Measurements from ENCODE around the gene RAB27A.
"Not testable (repeated sequence)": the region's sequence is repeated elsewhere in the genome, so short reads cannot be mapped to it uniquely, and the experiment has no call there.

RAB27A gene

GRCh38 chr15:55281517-55282228 lies 7.9 kb downstream of the RAB27A start:
- peak; percentile 18 to 19 for DNase-seq

DNA sequence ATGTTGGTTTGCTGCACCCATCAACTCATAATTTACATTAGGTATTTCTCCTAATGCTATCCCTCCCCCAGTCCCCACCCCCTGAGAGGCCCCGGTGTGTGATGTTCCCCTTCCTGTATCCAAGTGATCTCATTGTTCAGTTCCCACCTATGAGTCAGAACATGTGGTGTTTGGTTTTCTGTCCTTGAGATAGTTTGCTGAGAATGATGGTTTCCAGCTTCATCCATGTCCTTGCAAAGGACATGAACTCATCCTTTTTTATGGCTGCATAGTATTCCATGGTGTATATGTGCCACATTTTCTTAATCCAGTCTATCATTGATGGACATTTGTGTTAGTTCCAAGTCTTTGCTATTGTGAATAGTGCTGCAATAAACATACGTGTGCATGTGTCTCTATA lies 9.0 kb downstream of the RAB27A start:
- not testable (repeated sequence) for DNase-seq

DNA sequence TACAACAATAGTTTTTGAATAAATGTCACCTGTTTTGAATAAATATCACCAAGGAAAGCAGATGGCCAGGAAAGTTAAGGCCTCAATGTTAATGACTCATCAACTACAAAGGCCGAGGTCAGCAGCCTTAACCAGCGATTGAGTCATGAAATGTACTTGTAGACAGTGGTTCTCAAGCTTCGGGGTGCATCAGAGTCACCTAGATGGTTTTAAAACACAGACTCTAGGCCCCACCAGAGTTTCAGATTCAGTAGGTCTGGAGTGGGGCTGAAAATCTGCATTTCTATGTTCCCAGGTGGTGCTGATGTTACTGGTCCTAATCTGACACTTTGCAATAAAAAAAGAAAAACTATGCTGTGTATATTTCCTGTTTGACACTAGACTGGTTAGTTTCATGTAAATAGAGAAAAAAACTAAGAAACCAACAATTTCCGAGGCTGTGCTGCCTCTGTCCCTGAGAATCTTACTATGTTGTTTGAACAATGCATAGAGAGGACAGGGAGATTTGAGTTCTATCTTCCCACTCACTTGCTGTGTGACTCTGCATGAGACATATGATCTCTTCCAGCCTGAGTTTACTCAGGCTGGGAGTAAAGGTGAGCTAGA lies 9.8 kb downstream of the RAB27A start:
- peak; percentile 53 to 69 for DNase-seq

DNA sequence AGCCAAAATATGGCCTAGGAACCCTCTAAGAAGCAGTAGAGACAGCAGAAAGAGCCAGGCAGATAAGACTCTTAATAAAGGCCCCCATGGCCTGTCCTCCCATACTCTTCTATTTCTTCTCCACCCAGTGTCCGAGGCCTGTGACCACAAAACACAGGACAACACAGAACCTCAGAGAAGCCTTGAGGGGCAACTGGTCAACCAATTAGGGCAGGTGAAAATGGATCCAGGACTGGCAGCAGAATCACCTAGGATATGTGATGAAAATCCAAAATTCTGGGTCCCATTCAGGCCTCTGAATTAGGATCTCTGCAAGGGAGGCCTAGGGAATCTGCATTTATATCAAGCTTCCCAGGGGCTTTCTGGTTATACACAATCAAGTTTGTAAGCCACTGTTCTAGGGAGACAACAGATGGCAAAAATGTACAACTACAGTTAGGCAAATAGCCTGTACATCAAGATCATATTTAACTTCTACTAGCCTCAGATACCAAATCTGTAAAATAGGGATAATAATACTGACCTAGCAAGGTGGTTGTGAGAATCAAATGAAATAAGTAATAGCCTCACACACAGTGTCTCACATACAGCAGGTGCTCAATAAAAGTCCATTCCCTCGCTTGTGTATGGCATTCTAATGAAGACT lies 10.4 kb downstream of the RAB27A start:
- DNase-seq = no peak

GRCh38 chr15:55277715-55278114 lies 11.9 kb downstream of the RAB27A start:
- no peak for DNase-seq

DNA sequence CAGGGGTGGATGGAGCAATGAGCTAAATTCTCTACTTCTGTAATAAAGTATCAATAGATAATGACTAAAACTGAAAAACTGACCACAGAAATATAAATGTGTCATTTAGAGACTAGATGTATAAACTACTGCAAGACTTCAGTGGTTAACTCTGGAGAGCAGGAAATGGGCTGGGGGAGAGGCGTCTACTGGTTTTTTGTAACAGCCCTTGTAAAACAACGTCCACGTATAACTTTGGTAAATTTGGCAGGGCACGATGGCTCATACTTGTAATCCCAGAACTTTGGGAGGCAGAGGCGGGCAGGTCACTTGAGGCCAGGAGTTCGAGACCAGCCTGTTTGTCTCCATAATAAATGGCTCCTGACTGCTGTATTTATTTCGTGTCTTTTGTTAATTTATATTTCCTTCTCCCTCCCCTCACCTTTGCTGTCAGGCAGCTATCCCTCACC lies 12.5 kb downstream of the RAB27A start:
- DNase-seq = peak; percentile 20 to 53

DNA sequence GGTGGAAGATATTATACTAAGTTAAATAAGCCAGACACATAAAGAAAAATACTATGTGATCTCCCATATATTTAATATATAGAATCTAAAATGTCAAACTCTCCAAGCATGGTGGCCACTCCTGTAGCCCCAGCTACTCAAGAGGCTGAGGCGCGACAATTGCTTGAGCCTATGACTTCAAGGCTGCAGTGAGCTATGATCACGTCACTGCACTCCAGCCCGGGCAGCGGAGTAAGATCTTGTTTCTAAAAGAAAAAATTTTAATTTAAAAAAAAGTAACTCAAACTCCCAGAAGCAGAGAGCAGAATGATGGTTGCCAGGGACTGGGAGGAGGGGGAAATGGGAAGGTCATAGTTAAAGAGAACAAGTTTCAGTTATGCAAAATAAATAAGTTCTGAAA lies 13.3 kb downstream of the RAB27A start:
- DNase-seq = no peak

DNA sequence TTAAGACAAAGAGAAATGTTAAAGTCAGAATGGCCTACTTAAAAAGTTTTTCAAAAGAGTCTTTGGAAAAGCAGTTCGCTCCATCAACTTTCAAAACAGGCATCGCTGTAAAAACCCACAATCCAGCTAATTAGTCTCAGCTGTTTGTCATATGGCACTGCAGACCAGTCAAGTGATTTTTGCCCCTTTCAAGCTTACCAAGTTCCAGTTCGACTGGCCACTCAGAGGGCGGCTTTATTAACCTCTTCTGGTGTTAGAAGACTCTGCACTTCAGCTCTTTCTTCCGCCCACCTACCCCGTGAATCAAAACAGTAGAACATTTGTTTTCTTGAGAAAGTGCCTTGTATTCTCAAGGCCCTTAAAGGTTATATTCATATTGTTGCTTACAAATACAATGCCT lies 19.3 kb downstream of the RAB27A start:
- DNase-seq = no peak

DNA sequence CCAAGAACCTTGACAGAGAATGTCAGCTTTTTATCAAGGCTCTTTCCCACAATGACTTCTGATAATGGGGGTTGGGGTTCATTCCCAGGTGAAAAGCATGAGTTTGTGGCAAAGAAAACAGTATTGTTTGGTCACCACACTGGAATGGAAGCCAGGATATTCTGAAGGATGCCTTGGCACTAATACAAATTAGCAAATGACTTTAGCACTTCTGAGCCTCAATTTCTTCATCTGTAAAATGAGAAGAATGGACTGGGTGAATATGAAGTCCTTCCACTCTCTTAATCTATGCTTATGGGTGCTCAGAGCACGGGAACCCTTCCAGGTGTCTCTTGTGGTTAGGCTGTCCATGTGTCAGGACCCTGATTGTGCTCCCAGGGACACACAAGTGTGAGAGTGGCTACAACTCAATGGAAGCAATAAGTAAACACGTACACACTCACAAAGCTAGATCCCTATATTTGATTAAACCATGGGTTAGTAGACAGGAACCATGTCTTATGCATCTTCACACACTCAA lies 21.4 kb downstream of the RAB27A start:
- no peak for DNase-seq

DNA sequence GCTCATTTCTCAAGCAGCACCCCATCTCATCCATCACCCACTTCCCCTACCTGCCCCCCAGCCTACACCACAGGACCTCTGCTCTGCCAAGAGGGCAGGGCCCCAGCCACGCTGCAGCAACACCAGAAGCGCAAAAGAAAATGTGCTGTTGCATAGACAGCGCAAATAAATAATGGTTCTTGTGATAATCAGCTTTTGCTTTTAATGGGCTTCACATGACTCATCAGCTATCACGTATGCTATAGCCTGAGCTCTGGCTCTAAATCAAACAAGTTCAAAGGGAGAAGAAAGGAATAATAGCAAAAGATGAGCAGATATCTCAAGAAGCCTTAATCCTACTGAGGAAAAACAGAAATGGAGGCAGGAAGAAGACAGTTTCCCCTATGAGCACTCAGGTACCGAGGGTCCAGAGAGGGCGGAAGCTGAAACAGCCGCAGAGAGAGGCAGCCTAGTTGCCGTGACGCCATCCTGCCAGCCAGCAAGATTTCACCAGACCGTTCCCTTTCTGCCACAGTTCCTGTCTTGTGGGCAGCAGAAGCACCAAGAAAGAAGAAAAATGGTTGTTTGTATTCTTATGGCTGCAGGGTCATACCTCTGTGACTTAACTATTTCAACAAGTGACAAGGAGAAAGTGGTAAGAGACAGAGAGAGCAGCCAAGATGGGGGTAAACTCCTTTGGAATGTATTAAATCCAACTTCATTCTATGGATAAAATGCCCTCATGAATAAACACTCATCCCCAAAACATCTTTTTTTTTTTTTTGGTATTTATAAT lies 22.0 kb downstream of the RAB27A start:
- peak; percentile 79 to 82 for DNase-seq

- no peak for DNase-seq
Measured at GRCh38 chr15:55266547-55266946, 23.1 kb downstream of the RAB27A start.

- no peak for DNase-seq
Measured at GRCh38 chr15:55260562-55261131, 29.0 kb downstream of the RAB27A start.

- DNase-seq = no peak
Measured at GRCh38 chr15:55257938-55258337, 31.7 kb downstream of the RAB27A start.

- no peak for DNase-seq
Measured at GRCh38 chr15:55257012-55257670, 32.5 kb downstream of the RAB27A start.

DNA sequence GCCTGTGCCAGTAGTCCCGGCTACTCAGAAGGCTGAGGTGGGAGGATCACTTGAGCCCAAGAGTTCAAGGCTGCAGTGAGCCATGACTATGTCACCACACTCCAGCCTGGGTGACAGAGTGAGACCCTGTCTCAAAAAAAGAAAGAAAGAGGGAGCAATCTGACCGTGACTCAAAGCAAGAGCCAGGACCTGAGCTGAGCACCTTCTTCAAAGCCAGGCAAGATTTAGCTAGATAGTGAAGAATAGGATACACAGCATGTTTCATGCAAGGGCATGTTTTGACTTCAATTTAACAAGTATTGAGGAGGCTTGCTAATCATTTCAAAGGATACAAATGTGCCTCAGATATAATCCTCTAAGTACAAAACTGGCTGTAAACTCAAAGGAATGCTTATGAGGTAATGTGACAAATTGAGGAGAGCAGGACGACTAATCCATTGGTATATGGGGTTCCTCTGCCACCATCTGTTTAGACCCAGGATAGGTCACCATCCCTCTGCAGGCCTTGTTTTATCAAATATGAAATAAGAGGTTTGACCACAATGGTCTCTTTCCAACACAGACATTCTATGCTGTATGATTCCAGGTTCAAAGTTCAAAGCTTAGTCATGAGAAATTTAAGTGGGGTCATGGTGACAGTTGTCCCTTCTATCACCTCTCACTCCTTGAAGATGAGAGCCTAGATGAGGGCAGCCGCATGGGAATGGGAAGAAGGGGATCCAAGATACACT lies 33.2 kb downstream of the RAB27A start:
- no peak for DNase-seq

GRCh38 chr15:55255714-55256113 lies 33.9 kb downstream of the RAB27A start:
- DNase-seq = peak in 1 of 2 donors; percentile 10

DNA sequence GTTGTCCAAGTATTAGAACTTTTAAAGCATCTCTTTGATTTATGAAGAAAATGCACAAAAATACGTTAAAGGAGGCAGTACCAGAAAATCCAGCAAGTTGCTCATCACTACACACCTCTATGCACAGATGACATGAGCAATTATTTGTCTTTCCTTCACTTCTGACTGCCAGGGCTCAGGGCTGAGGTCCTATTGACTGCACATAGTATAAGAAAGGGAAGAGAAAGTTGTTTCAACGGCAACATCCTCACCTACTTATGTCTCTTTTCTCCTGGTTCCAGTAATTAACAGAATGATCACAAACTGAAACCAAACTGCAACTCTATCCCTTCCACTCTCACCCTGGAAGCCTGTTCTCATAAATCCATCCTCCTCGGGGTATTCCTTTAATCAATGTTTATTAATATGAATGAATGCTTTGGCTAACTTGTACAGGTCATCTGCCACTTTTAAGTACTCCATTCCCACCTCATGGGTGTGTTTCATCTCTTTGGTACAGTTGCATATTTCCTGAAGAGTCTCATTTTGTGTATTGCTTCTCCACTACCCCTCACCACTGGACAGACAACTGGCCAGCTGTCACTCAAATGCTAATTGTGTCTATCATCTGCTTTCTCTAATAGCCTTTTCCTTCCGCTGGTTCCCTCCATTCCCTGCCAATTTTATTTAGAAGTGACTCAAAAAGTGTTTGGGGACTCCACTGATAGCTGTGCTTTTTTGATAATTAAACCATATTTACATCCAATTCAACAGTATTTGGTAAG lies 34.5 kb downstream of the RAB27A start:
- DNase-seq = no peak

DNA sequence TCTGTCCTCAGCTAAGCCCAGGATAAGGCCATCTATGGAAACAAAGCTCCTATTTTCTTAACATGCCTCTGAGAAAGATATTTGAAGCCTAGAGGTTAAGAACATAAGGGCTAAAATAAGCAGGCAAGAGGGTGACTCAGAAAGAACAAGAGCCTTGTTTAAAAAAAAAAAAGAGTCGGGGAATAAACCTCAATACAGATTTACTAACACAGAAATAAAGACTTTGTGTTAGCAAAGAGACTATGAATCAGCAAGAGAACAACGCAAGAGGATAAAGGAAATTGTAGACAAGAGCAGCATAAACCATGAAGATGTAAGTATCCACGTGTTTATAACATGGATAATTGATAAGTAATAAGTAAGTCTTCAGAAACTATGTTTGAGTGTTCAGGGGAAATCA lies 36.0 kb downstream of the RAB27A start:
- peak; percentile 12 to 63 for DNase-seq

DNA sequence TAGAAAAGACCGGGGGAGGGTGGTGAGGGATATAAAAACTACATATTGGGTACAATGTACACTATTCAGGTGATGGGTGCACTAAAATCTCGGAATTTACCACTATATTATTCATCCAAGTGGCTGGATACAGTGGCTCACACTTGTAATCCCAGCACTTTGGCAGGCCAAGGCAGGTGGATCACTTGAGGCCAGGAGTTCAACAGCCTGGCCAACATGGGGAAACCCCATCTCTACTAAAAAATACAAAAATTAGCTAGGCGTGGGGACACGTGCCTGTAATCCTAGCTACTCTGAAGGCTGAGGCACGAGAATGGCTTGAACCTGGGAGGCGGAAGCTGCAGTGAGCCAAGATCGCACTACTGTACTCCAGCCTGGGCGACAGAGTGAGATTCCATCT lies 37.4 kb downstream of the RAB27A start:
- DNase-seq = not testable (repeated sequence)

DNA sequence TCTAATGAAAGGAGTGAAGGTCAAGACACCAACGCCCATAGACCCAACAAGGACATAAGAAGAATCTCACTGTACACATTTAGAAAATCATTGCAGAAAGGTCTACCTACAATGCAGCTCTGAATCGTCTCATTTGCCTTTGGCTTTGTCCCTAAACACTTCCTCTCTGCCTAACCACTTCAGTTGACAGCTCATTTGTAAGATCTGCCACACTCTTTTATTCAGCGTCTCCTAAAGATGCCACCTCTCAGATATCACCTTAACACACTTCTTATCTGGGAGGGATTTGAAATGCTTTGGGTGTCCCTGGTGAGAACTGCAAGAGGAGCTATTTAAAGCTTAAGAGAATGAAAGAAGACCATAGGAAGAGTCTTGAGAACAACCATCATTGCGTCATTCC lies 38.7 kb downstream of the RAB27A start:
- DNase-seq = no peak
